GM21528 (cell line): ENCODE measurements around the gene FAM20A.
"Not testable (repeated sequence)": the region's sequence is repeated elsewhere in the genome, so short reads cannot be mapped to it uniquely, and the experiment has no call there.

Source experiments
- ATAC-seq: cut with Tn5 transposase; IDR thresholded peaks from one replicate; pipeline ENCODE4 v1.9.1; 2021; ENCODE audit warnings: mild to moderate bottlenecking, moderate library complexity; ENCODE audit not compliant: unreplicated experiment, low FRiP score

Gene FAM20A

GRCh38 chr17:68592682-68593641 is 8.2 kb downstream of the FAM20A start:
- ATAC-seq: no peak

- no peak for ATAC-seq
Measured at GRCh38 chr17:68592009-68592408, 9.2 kb downstream of the FAM20A start.

- ATAC-seq: no peak
Measured at GRCh38 chr17:68591583-68591982, 9.6 kb downstream of the FAM20A start.

- no peak for ATAC-seq
Measured at GRCh38 chr17:68589086-68589485, 12.1 kb downstream of the FAM20A start.

- no peak for ATAC-seq
Measured at GRCh38 chr17:68588362-68588761, 12.8 kb downstream of the FAM20A start.

- no peak for ATAC-seq
Measured at GRCh38 chr17:68587847-68588246, 13.3 kb downstream of the FAM20A start.

- no peak for ATAC-seq
Measured at GRCh38 chr17:68587026-68587425, 14.1 kb downstream of the FAM20A start.

GRCh38 chr17:68585643-68586042 is 15.5 kb downstream of the FAM20A start:
- no peak for ATAC-seq

GRCh38 chr17:68584581-68585303 is 16.4 kb downstream of the FAM20A start:
- no peak for ATAC-seq

- ATAC-seq: not testable (repeated sequence)
Measured at GRCh38 chr17:68582867-68583266, 18.3 kb downstream of the FAM20A start.

- no peak for ATAC-seq
Measured at GRCh38 chr17:68581863-68582645, 19.1 kb downstream of the FAM20A start.

- no peak for ATAC-seq
Measured at GRCh38 chr17:68580236-68580770, 20.9 kb downstream of the FAM20A start.

GRCh38 chr17:68579194-68579927 is 21.8 kb downstream of the FAM20A start:
- ATAC-seq: no peak

GRCh38 chr17:68578236-68578635 is 22.9 kb downstream of the FAM20A start:
- ATAC-seq: no peak

- ATAC-seq: no peak
Measured at GRCh38 chr17:68577497-68577821, 23.7 kb downstream of the FAM20A start.

GRCh38 chr17:68576811-68577496 is 24.2 kb downstream of the FAM20A start:
- no peak for ATAC-seq

- ATAC-seq: no peak
Measured at GRCh38 chr17:68576137-68576536, 25.0 kb downstream of the FAM20A start.

GRCh38 chr17:68573338-68573737 is 27.8 kb downstream of the FAM20A start:
- no peak for ATAC-seq

GRCh38 chr17:68572138-68572842 is 28.9 kb downstream of the FAM20A start:
- ATAC-seq: no peak
